GM12801 (cell line): ENCODE measurements around the gene IMMP2L.

Experiments used
- CTCF ChIP-seq: IDR thresholded peaks from one replicate; pipeline ENCODE4 v1.5.1; 2011; ENCODE audit warnings: control low read depth; ENCODE audit not compliant: insufficient read length; ENCODE audit errors: extremely low read depth

IMMP2L gene

GRCh38 chr7:110881721-110882120 is 680.6 kb downstream of the IMMP2L start:
- TF ChIP-seq CTCF, result no peak

GRCh38 chr7:110880971-110881370 is 681.3 kb downstream of the IMMP2L start:
- no peak for TF ChIP-seq CTCF

- TF ChIP-seq CTCF, result no peak
These were observed 685.3 kb downstream of the IMMP2L start for GRCh38 chr7:110877016-110877415.

- TF ChIP-seq CTCF, result no peak
These were observed 686.9 kb downstream of the IMMP2L start for GRCh38 chr7:110875346-110875745.

- no peak for TF ChIP-seq CTCF
These were observed 690.4 kb downstream of the IMMP2L start for GRCh38 chr7:110871856-110872255.

GRCh38 chr7:110870926-110871325 is 691.4 kb downstream of the IMMP2L start:
- TF ChIP-seq CTCF, result no peak

GRCh38 chr7:110868458-110868857 is 693.8 kb downstream of the IMMP2L start:
- TF ChIP-seq CTCF, result no peak

GRCh38 chr7:110867771-110868170 is 694.5 kb downstream of the IMMP2L start:
- TF ChIP-seq CTCF, result no peak
